Stimulated activated naive B cell treated with anti-CD40 and anti-IgM and Interleukin-4, amounts not matched to agents 10 μg/mL and 1 μg/mL and 100 μg/mL, for 72 hours (primary cell): Measurements from ENCODE around the gene GLA.
A peak's percentile ranks its signal among the peaks of the same experiment; 100 is the strongest.

ENCODE experiments used
- ATAC-seq, 2 donors: fragments of 150-1000 bp; cut with Tn5 transposase; replicated peaks; 2 replicates each; pipeline ENCODE4 v1.10.0; 2021; ENCODE audit warnings: moderate library complexity in 1 of 2
- DNase-seq: peaks from one replicate; pipeline ENCODE4 v3.0.0; 2021
- H3K27ac Mint-ChIP-seq: one replicate; pipeline ENCODE4 v1.8.0; 2022; ENCODE audit warnings: mild to moderate bottlenecking, mixed read lengths
- H3K27me3 Mint-ChIP-seq, 2 donors: one replicate each; pipeline ENCODE4 v1.8.0; 2022; ENCODE audit warnings: mixed read lengths in 2 of 2
- H3K36me3 Mint-ChIP-seq, 2 donors: one replicate each; pipeline ENCODE4 v1.8.0; 2022; ENCODE audit warnings: mixed read lengths in 2 of 2, mild to moderate bottlenecking in 1 of 2
- H3K4me1 Mint-ChIP-seq, 2 donors: one replicate each; pipeline ENCODE4 v1.8.0; 2022; ENCODE audit warnings: mixed read lengths in 2 of 2, mild to moderate bottlenecking in 1 of 2
- H3K4me3 Mint-ChIP-seq, 2 donors: one replicate each; pipeline ENCODE4 v1.8.0; 2022; ENCODE audit warnings: mild to moderate bottlenecking in 2 of 2, mixed read lengths in 2 of 2, moderate library complexity in 1 of 2
- H3K9me3 Mint-ChIP-seq, 2 donors: one replicate each; pipeline ENCODE4 v1.8.0; 2022; ENCODE audit warnings: mixed read lengths in 2 of 2, mild to moderate bottlenecking in 1 of 2

Gene GLA

DNA sequence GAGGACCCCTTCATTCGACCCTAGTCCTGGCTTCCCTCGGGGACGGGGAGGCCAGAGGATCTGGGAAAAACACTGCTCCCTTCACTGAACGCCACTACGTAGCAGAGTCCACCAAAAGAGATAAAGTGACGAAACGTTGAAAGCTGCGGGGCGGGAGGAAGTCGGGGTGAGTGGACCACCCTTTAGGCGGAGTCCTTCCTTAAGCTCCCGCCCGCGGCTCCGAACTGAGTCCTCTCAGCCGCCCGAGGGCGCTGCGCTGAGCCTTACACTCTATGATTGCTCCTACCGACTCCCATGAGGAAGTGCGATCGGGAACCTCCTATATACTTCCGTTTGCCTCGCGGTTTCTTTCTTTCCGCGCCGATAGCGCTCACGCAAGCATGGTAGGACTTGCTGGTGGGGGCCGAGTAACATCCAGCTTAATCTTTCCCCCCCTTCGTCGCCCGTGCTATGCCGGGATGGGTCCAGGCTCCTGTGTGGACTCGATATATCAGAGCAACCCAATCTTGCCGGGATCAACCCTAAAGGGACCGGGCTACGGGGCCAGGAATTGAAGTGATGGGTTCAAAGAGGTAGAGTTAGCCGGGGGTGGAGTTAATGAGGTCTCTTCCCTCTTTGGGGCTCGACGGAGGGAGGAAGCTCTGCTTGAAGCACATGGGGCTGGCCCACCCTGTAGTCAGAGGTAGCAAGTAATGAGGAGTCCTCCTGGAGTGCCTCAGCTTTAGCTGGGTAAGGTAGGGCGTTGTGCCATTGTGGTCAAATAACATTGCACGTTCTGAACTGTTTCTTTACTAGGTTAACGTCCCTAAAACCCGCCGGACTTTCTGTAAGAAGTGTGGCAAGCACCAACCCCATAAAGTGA, 16.8 kb downstream of the GLA start, which contains the start of gene RPL36A:
TSS of gene RPL36A (plus strand) at position 348 of the 862 bp plus-strand sequence. CDS start at position 381, 33 bp downstream.
- H3K9me3 Mint-ChIP-seq, result no peaks in the 10 kb centered on the region
- ATAC-seq, result peak; percentile 82 to 87
- H3K4me1 Mint-ChIP-seq, result peaks cover 10 to 28% of the 10 kb centered on the region in 2 donors
- peaks cover 23 to 29% of the 10 kb centered on the region in 2 donors for H3K36me3 Mint-ChIP-seq
- peak within 1 kb of the TSS; percentile 99 for H3K27ac Mint-ChIP-seq
- peak; percentile 83 for DNase-seq
- H3K4me3 Mint-ChIP-seq, result peak within 1 kb of the TSS; percentile 94 to 98
- H3K27me3 Mint-ChIP-seq, result no peaks in the 10 kb centered on the region

DNA sequence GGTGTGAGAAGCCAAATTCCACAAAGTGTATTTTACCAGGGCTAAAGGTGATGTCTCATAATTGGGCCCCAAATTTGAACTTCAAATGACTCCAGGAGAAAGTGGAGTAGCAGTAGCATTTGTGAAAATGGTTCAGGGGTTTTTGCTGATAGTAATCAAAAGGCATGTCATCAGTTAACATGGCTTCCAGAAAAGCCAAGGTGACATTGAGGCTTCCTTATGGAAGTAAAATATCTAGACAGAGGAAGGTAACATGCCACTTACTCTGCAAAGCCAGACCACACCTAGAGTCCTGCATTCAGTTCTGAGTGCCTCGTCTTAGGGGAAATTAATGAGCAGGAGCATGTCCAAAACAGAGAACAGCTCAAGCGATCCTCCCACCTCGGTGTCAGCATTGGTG, 19.1 kb downstream of the GLA start:
- Mint-ChIP-seq H3K4me3 (no peak overlapping the region), H3K4me1 (peaks cover 9 to 22% of the 10 kb centered on the region in 2 donors)

DNA sequence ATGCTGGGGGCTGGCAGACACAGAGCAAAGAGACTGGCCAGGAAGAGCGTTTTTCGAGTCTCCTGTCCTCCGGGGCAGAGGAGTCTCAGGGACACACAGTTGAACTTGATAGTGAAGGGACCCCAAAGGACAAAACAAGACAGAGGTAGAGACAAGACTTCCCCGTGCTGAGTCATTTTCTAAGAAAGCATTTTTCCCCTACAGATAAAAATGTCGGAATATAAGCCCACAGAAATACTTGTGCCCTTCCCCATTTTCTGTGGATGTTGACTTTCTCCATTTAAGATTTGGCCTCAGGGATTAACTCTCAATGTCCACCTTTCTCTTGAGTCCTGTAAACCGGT, 21.2 kb downstream of the GLA start:
- no peak for ATAC-seq
- Mint-ChIP-seq H3K36me3 (peaks cover 11 to 18% of the 10 kb centered on the region in 2 donors), H3K27me3 (no peaks in the 10 kb centered on the region), H3K27ac (peak overlapping the region; percentile 95), H3K4me1 (peaks cover 11 to 21% of the 10 kb centered on the region in 2 donors), H3K9me3 (no peaks in the 10 kb centered on the region), H3K4me3 (peak overlapping the region; percentile 87 to 92)
- DNase-seq, result no peak

More for the DNA sequence above, 19.1 kb downstream of the GLA start:
- H3K27ac Mint-ChIP-seq, result no peak overlapping the region
- ATAC-seq (no peak), DNase-seq (no peak)
- peaks cover 21 to 24% of the 10 kb centered on the region in 2 donors for H3K36me3 Mint-ChIP-seq
- H3K9me3 Mint-ChIP-seq, result no peaks in the 10 kb centered on the region
- no peaks in the 10 kb centered on the region for H3K27me3 Mint-ChIP-seq

DNA sequence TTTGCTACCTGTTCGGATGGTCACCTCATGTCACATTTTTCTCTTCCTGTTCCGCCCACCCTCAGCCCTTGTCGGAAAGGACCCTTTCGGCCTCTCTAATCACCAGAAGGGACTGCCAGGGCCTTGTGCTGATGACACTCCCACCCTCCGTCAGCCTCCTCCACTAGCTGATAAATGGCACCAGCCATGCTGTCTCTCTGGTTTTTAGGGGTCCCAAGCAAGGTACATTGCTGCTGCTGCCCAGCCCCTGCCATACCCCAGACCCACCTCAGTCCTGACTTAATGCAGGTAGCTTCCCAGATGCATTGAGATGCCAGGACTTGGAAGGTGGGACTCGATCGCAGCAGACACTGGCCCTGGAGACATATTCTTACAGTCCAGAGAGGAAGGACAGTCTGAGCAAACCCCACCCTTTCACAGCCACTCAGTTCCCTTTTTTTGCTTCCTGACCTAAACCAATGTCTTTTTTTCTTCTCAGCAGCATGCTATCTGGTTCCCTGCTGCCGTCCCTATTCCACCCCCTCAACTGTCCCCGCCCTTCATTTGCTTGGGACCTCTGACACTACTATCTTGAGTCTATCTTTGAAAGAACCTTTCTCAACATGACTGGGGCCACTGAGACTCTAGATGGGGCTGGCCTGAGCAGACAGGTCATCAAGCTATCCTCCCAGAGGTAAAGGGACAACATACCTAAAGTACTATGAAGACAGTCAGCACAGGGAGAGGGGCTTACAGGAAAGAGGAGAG, 21.8 kb downstream of the GLA start, which contains the start of gene BTK:
TSS of gene BTK (minus strand) at position 397 of the 747 bp plus-strand sequence. CDS start 10,907 bp downstream, outside the sequence.
- DNase-seq, result peak; percentile 67
- ATAC-seq, result peak; percentile 75 to 77
- peak within 1 kb of the TSS; percentile 95 for H3K27ac Mint-ChIP-seq
- H3K27me3 Mint-ChIP-seq, result no peaks in the 10 kb centered on the region
- H3K36me3 Mint-ChIP-seq, result peaks cover 6 to 13% of the 10 kb centered on the region in 2 donors
- peak within 1 kb of the TSS; percentile 87 to 92 for H3K4me3 Mint-ChIP-seq
- no peaks in the 10 kb centered on the region for H3K9me3 Mint-ChIP-seq
- H3K4me1 Mint-ChIP-seq, result peaks cover 11 to 21% of the 10 kb centered on the region in 2 donors

DNA sequence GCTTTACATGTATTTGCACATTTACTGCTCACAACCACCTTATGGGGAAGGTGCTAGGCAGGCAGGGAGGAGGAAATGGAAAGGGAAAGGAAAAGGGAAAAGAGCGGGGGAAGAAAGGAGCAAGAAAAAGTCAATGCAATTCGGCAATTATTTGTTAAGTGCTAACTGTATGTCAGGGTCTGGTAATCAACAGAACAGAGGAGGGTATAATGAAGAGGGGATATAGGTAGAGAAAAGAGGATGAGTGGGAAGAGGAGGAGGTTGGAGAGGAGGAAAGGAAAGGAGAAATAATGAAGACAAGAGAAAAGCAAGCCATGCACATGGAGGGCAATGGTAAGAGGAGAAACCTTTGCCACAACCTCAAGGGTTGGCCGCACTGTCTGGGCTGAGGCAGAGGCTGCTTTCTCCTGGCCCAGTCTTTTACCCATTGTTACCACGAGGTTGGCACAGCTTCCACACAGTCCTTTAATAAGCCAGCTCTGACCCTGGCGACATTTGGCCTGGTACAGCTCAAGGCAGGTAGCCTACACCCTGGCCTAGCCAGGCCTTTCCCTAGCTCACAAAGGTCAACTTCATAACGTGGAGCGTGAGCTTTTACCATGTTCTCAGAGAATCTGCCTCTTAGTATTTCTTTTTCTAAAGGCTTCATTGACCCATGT, 22.6 kb downstream of the GLA start:
- DNase-seq (no peak), ATAC-seq (peak; percentile 27 to 31)
- peaks cover 4 to 11% of the 10 kb centered on the region in 2 donors for H3K36me3 Mint-ChIP-seq
- H3K4me3 Mint-ChIP-seq, result peak overlapping the region; percentile 87 to 92
- no peaks in the 10 kb centered on the region for H3K27me3 Mint-ChIP-seq
- peaks cover 11 to 21% of the 10 kb centered on the region in 2 donors for H3K4me1 Mint-ChIP-seq
- H3K9me3 Mint-ChIP-seq, result no peaks in the 10 kb centered on the region
- peak overlapping the region; percentile 95 for H3K27ac Mint-ChIP-seq

DNA sequence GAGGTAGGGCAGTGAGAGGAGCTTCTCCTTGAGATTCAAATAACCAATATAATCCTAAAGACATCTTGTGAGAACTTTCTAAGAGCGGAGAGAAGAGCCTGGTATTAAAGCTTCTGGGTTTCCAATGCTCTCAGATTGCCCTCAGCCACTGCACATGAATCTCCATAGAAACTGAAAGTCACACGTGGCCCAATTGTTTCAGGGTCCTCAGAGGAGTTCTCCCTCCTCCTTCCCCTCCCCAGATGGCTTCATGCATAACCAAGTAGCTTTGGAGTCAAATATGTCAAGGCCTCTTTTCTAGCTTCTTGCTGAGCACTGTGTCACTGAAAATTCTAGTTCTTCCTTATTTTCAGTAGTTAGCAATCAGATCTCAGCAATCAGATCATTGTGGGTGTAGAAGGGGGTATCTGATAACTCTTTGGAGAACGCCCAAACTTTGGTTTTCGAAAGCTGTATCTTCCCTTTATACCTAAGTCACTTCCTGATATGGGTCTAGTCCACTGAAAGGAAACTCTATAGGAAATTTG, 24.0 kb downstream of the GLA start:
- peak overlapping the region; percentile 87 to 92 for H3K4me3 Mint-ChIP-seq
- peaks cover 11 to 16% of the 10 kb centered on the region in 2 donors for H3K36me3 Mint-ChIP-seq
- peak overlapping the region; percentile 95 for H3K27ac Mint-ChIP-seq
- ATAC-seq, result peak; percentile 58 to 65
- H3K4me1 Mint-ChIP-seq, result peaks cover 15 to 28% of the 10 kb centered on the region in 2 donors
- DNase-seq, result peak; percentile 42
- H3K9me3 Mint-ChIP-seq, result no peaks in the 10 kb centered on the region
- H3K27me3 Mint-ChIP-seq, result no peaks in the 10 kb centered on the region

DNA sequence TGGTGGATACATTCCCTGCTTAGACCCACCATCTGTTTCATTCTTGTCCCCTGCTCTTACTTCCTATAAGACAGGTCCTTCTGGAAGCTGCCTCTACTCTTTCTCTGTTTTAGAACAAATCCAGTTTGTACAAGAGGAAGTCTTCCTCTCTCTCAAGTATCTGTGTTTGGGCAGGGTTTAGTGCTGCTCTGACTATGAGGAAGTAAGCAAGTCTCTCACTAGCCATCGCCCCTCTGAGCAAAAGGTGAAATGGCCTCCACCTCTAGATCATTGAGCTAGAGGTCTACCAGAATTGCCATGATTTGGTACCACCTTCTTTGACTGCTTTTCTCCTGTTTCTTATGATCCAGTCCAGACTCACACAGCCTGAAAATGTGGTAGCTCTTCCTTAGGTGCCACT, 30.2 kb downstream of the GLA start:
- Mint-ChIP-seq H3K36me3 (peaks cover 29 to 30% of the 10 kb centered on the region in 2 donors), H3K4me1 (peaks cover 13 to 29% of the 10 kb centered on the region in 2 donors), H3K27ac (peak overlapping the region; percentile 26), H3K4me3 (peak overlapping the region in 1 of 2 donors; percentile 58), H3K9me3 (no peaks in the 10 kb centered on the region), H3K27me3 (no peaks in the 10 kb centered on the region)
- ATAC-seq, result peak; percentile 79 to 90
- no peak for DNase-seq

DNA sequence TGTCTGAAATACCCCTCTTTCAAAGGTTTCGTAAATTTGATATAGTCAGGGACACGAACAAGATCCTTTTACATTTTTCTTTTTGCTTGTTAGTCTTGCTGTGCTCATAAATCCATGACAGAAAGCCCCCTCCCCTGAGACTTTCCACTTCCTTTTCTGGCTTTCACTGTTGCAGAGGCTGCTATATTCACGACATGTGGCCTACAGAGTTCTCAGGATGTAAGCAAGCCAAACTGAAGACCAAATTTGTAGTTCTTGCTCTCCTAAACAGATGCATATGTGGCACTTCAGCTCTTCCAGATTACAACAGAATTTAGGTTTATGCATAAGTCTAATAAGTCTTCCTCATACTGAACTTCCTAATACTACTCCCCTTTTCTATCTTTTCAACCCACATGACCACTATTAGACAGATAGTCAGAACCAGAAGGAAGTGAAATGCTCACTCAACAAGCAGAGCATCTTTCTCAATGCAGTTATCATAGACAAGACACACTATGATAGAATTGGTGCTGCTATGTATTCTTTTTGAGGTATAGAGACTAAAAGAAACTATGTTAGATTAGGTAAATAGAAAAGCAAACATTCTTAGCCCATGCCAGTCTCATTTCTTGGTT, 36.7 kb downstream of the GLA start:
- no peaks in the 10 kb centered on the region for H3K27me3 Mint-ChIP-seq
- H3K4me3 Mint-ChIP-seq, result peak overlapping the region; percentile 3 to 69
- H3K4me1 Mint-ChIP-seq, result peaks cover 16 to 24% of the 10 kb centered on the region in 2 donors
- H3K27ac Mint-ChIP-seq, result peak overlapping the region; percentile 43
- DNase-seq (peak; percentile 34), ATAC-seq (peak; percentile 92 to 93)
- H3K9me3 Mint-ChIP-seq, result no peaks in the 10 kb centered on the region
- peaks cover 26 to 34% of the 10 kb centered on the region in 2 donors for H3K36me3 Mint-ChIP-seq

DNA sequence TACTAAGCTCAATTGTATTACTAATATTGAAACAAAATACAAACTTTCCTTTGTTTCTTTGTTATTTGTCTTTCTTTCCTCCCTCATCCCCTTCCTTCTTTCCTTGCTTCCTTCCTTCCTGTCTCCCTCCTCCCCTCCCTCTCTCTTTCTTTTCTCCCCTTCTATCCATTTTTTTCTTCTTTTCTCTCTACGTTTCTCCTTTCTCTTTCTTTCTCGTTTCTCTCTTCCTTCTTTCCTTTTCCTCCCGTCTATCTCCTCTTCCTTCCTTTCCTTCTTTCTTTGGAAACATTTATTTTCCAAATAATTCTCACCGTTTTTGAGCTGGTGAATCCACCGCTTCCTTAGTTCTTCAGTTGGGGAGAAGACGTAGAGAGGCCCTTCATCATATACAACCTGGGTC, 38.0 kb downstream of the GLA start:
- Mint-ChIP-seq H3K4me1 (peaks cover 16 to 17% of the 10 kb centered on the region in 2 donors), H3K9me3 (no peaks in the 10 kb centered on the region), H3K36me3 (peaks cover 20 to 25% of the 10 kb centered on the region in 2 donors), H3K27ac (peak overlapping the region; percentile 9), H3K27me3 (no peaks in the 10 kb centered on the region), H3K4me3 (no peak overlapping the region)
- DNase-seq (no peak), ATAC-seq (no peak)

DNA sequence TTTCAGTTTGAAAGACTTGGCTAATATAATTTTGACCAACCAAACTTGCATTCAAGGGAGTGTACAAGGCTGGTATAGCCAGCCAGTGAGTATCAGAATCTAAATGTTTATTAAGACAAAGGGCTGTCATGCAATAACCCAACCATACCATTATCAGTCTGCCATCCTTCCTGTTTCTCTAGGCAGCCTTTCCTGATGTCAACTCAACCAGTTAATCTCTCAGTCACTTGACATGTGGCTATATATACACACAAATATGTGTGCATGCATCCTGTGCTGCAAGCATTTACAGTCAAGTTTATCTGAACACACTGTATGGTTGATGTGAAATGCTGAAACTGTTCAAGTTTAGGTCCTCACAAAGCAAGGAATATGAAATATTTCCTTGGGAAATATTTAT, 38.9 kb downstream of the GLA start:
- peaks cover 14 to 19% of the 10 kb centered on the region in 2 donors for H3K36me3 Mint-ChIP-seq
- DNase-seq (no peak), ATAC-seq (no peak)
- no peaks in the 10 kb centered on the region for H3K9me3 Mint-ChIP-seq
- H3K4me1 Mint-ChIP-seq, result peaks cover 16 to 17% of the 10 kb centered on the region in 2 donors
- no peak overlapping the region for H3K4me3 Mint-ChIP-seq
- no peak overlapping the region for H3K27ac Mint-ChIP-seq
- H3K27me3 Mint-ChIP-seq, result no peaks in the 10 kb centered on the region

DNA sequence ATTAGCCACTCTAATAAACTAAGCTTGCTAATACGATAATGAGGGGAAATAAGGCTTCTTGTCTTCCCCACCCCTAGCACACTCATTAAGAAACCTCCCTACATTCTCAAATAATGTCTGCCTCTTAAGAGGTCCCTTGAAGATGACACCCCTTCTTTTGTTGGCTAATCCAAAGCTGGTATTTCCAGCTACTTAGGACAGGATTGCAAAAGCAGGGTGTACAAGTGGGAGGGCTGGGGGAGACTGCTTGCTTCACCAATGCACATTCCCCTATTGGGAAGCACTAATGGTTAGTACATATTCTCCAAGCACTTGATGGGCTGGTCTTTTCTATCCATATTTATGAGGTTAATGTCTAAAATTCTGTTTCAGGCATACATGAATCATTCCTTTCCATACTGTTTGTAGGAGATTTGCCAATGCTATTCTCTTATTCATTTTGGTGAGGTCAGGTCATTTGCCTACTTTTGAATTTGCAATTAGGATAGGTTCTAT, 42.4 kb downstream of the GLA start:
- Mint-ChIP-seq H3K27me3 (no peaks in the 10 kb centered on the region), H3K27ac (no peak overlapping the region), H3K9me3 (no peaks in the 10 kb centered on the region), H3K4me3 (no peak overlapping the region), H3K36me3 (peaks cover 16 to 29% of the 10 kb centered on the region in 2 donors), H3K4me1 (peaks cover 6 to 8% of the 10 kb centered on the region in 2 donors)
- DNase-seq, result no peak
- no peak for ATAC-seq

DNA sequence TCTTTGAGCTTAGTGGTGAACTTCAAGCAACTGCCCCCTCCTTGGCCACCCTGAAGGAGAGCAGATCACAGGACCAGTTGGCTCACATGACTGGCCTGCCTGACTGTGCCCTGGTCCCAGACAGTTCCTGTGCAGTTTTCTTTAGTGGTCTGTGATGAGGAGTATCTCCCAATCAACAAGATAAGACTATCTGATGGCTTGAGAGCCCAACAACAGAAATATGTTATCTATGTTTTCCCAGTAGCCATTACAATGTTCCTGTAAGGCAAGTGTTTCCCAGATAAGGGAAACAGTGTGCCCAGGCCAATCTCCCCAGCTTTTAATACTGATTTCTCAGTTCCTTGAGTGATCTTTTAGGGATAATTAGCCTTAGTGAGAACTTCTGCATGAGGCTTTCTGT, 45.0 kb downstream of the GLA start:
- peaks cover 11 to 23% of the 10 kb centered on the region in 2 donors for H3K4me1 Mint-ChIP-seq

DNA sequence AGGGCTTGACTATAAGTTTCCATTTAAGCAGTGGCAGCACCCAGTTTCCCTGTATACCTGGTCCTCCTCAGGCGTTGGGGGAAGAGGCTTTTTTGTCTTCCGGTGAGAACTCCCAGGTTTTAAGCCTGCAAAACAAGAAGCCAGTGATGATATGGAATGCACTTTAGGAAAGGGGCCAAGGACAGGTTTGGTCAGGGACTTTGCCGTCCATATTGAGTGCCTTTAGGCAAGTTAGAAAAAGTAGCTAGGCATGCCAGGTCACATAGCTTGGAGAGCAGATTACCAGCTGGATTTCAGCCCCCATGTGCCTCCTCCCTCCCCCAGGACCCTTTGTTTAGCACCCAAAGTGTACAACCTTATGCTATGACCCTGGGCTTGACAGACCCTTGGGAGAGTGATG, 45.6 kb downstream of the GLA start:
- no peak overlapping the region for H3K27ac Mint-ChIP-seq
- peaks cover 21 to 36% of the 10 kb centered on the region in 2 donors for H3K36me3 Mint-ChIP-seq
- ATAC-seq, result no peak

More for the DNA sequence above, 45.0 kb downstream of the GLA start:
- no peak for DNase-seq
- no peak for ATAC-seq
- Mint-ChIP-seq H3K27ac (peak overlapping the region; percentile 59), H3K9me3 (no peaks in the 10 kb centered on the region), H3K27me3 (no peaks in the 10 kb centered on the region), H3K4me3 (no peak overlapping the region), H3K36me3 (peaks cover 21 to 35% of the 10 kb centered on the region in 2 donors)

More for the DNA sequence above, 45.6 kb downstream of the GLA start:
- no peaks in the 10 kb centered on the region for H3K9me3 Mint-ChIP-seq
- H3K4me1 Mint-ChIP-seq, result peaks cover 11 to 23% of the 10 kb centered on the region in 2 donors
- no peak for DNase-seq
- H3K27me3 Mint-ChIP-seq, result no peaks in the 10 kb centered on the region
- no peak overlapping the region for H3K4me3 Mint-ChIP-seq
